ENCODE measurements around the gene PCNT.

DNA sequence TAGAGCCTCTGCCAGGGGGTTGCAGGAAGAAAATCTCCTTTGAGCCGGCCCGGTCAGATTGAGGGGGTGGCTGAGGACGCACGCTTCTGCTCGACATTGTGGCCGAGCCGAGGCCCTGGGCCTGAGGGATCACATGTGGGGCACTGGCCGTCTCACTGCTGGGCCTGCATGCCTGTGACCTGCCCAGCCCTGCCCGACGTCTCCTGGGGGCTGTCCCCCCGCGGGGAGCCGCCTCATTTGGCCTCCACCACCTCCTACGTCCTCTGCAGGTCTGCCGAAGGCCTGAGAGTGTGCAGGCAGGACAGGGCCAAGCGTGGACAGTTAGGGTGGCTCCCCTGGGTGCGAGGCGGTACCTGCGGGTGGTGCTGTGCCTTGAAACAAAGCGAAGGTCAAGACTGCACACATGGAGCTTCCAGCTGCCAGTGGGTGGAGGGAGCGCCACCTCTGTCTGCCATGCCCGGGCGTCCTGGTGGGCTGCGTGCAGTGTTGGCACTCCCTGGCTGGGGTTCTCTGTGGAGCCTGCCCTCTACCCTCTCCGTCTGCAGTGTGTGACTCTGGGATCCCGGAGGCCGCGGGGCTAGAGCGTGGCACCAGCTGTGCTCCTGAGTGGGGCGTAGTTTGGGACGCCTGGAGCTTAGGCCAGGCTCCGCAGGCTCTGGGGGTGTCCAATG lies 51.7 kb downstream of the PCNT start:
- TF ChIP-seq, protein P1, sequence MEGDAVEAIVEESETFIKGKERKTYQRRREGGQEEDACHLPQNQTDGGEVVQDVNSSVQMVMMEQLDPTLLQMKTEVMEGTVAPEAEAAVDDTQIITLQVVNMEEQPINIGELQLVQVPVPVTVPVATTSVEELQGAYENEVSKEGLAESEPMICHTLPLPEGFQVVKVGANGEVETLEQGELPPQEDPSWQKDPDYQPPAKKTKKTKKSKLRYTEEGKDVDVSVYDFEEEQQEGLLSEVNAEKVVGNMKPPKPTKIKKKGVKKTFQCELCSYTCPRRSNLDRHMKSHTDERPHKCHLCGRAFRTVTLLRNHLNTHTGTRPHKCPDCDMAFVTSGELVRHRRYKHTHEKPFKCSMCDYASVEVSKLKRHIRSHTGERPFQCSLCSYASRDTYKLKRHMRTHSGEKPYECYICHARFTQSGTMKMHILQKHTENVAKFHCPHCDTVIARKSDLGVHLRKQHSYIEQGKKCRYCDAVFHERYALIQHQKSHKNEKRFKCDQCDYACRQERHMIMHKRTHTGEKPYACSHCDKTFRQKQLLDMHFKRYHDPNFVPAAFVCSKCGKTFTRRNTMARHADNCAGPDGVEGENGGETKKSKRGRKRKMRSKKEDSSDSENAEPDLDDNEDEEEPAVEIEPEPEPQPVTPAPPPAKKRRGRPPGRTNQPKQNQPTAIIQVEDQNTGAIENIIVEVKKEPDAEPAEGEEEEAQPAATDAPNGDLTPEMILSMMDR (IDR thresholded peaks at IDR 0.05), result no peak
- TF ChIP-seq EZH2 (IDR thresholded peaks at IDR 0.05; ENCODE audit: borderline replicate concordance, insufficient read depth, low read depth, low read length, poor library complexity, severe bottlenecking), result no peak

Data from B cell (primary cell).